GM18499 (cell line): ENCODE measurements around the gene NOTUM.

Experiments
- ATAC-seq: cut with Tn5 transposase; IDR thresholded peaks from one replicate; pipeline ENCODE4 v1.9.1; 2021; ENCODE audit warnings: moderate number of reproducible peaks; ENCODE audit not compliant: insufficient read depth, unreplicated experiment

The NOTUM gene

GRCh38 chr17:81941484-81942166, 19.4 kb downstream of the NOTUM start:
- no peak for ATAC-seq

- ATAC-seq: no peak
Measured at GRCh38 chr17:81940538-81941483, 20.2 kb downstream of the NOTUM start.

GRCh38 chr17:81939881-81940385, 21.1 kb downstream of the NOTUM start:
- ATAC-seq: no peak

GRCh38 chr17:81939218-81939617, 21.8 kb downstream of the NOTUM start:
- no peak for ATAC-seq

GRCh38 chr17:81935709-81936084, 25.3 kb downstream of the NOTUM start:
- no peak for ATAC-seq

GRCh38 chr17:81934850-81935708, 25.9 kb downstream of the NOTUM start:
- ATAC-seq: no peak

GRCh38 chr17:81934098-81934757, 26.8 kb downstream of the NOTUM start:
- ATAC-seq: no peak

GRCh38 chr17:81933178-81933699, 27.7 kb downstream of the NOTUM start:
- ATAC-seq: no peak

- ATAC-seq: no peak
Measured at GRCh38 chr17:81932333-81932983, 28.5 kb downstream of the NOTUM start.

- ATAC-seq: no peak
Measured at GRCh38 chr17:81931557-81932332, 29.2 kb downstream of the NOTUM start.

GRCh38 chr17:81931189-81931556, 29.8 kb downstream of the NOTUM start:
- ATAC-seq: no peak

GRCh38 chr17:81930142-81931125, 30.6 kb downstream of the NOTUM start:
- ATAC-seq: no peak

- no peak for ATAC-seq
Measured at GRCh38 chr17:81929253-81930141, 31.5 kb downstream of the NOTUM start.

- no peak for ATAC-seq
Measured at GRCh38 chr17:81928544-81929252, 32.3 kb downstream of the NOTUM start.

GRCh38 chr17:81927653-81928543, 33.1 kb downstream of the NOTUM start, which contains the start of gene MAFG:
TSS of gene MAFG (minus strand) at chr17:81927735. CDS start at chr17:81923185, 4,550 bp downstream.
- peak; percentile 32 for ATAC-seq
